HG03558 (cell line): ENCODE data around the gene KDM4C.

Experiments
- ATAC-seq: cut with Tn5 transposase; IDR thresholded peaks from one replicate; pipeline ENCODE4 v1.9.1; 2021; ENCODE audit warnings: moderate number of reproducible peaks; ENCODE audit not compliant: unreplicated experiment; ENCODE audit errors: extremely low read depth

KDM4C gene

DNA sequence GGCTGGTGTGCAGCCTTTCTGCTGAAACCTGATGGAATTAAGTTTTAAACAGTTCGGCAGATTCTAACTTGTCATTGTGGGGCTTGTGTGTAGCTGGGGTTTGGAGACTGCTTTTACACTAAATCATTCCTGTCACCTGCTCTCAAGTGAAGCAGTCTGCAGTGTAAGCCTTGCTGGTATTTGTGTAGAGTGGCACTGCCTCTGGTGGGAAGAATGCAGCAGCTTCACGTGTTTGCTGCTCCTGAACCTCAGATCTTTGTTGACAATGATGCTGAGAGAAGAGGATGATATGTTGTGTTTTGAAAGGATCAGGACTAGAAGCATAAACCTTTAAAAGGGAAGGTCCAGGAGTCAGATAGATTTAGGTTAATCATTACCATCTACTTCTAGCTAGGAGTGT lies 88.1 kb downstream of the KDM4C start:
- ATAC-seq = no peak

DNA sequence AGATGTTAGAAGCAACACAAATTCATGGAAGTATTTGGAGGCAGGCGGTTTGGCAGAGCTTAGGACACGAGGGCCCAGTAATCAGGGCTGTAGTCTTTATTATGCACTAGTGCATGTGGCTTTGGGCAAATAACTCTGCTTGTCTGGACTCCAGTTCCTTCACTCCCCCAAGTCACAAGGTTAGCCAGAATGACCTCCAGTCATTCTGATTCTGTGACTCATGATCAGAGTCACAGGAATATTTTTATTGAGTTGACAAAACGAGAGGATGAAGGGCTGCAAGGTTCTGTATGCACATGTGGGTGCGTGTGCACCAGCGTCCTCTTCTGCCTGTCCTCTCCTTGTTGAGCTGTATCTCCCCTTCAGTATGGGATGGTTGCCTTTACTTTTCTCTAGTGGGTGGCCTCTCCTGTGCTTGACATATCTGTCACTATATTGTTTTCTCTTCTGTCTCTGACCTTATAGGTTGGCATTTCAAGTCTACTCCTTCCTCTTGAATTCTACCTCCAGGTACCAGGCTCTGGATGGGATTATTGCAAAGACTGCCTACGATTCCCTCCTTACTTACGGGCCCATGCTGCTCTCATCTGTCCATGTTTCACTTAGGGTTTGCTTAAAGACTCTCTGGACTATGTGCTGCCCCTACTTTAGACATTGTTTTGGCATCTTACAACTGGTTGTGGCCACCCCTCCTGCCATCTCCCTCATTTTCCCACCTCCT lies 94.6 kb downstream of the KDM4C start:
- no peak for ATAC-seq

- no peak for ATAC-seq
Measured at GRCh38 chr9:6855860-6856259, 98.1 kb downstream of the KDM4C start.

DNA sequence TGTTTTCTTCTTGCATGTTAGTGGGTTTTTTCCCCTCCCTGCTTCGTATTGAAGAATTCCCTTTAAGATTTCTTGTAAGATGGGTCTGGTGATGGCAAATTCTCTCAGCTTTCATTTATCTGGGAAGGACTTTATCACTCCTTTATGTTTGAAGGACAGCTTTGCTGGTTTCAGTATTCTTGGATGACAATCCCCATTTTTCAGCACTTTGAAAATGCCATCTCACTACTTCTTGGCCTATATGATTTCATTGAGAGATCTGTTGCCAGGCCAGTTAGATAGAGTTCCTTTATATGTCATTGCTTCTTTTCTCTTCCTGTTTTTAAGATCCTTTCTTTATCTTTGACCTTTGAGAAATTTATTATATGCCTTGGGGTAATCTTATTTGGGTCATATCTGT lies 106.3 kb downstream of the KDM4C start:
- no peak for ATAC-seq

DNA sequence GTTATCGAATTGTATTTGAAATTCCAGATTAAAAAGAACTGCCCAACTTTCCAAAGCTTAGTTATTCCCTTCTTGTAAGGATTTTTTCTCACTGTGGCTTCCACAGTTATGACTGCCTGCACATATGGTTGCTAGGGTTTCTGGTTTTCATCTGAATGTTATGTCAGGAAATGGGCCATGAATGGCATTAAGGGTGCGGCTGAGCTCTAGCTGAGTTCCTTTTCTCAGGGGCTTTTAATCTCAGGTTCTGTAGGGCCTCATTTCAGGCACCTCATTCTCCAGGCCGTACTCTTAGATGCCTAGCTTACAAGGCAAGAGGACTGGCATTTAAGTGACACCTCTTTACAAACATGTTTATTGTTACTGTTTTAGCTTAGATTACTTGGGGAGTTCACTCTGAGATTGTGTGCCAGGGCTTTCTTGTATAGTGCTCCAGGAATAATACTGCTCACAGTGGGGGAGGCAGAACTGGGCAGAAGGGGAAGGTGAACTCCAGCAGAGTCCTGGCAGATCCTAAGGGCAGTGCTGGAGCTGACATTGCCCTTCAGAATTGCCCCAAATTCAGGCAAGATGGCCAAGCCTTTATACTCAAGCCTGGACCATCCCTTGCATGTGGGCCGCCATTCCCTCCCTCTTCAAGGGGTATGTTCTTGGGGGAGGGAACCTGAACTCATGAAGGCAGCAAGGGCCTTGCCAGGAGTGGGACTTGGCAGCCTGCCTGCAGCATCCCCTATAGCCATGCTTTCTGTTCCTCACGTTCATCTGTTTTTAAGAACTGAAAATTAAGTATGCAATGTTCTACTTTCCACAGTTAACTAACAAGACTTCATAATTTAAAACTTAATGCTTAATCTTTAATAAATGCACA lies 111.5 kb downstream of the KDM4C start:
- no peak for ATAC-seq

- ATAC-seq = no peak
Measured at GRCh38 chr9:6870149-6870548, 112.4 kb downstream of the KDM4C start.

DNA sequence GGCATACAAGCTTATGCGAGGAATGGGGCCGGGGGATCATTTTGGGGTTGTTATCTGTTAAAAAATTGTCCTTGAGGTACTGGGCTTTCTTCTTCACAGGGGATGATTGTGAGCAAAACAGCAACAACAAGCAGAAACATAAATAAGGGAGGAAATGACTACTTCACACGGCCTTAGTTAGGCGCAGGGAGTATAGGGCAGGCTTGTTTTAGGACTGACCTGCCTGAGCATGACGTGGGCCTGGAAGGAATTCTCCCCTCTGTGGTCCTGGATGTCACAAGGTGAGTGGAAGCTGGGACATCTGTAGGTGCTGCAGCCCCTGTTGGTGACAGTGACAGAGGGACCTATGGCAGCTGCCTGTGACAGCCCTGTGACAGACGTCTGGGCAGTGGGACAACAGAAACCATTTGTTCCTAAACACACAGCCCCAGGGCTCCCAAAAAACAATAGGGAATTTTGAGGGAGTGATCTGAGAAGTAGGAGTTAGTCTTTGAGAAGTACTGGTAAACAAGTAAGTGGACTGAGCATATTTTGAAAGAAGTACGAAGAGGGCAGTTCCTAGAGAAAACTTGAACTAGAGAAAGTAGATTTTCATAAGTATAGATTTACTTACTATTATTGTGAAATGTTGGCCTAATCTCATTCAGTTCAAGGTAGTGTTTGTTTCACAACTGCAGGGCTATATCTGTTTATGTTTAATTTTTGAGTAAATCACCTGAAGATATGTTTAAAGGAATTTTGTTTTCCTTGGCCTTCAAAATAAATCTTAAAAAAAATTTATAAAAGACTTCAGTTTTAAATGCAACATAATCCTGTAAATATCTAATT lies 113.1 kb downstream of the KDM4C start:
- no peak for ATAC-seq

DNA sequence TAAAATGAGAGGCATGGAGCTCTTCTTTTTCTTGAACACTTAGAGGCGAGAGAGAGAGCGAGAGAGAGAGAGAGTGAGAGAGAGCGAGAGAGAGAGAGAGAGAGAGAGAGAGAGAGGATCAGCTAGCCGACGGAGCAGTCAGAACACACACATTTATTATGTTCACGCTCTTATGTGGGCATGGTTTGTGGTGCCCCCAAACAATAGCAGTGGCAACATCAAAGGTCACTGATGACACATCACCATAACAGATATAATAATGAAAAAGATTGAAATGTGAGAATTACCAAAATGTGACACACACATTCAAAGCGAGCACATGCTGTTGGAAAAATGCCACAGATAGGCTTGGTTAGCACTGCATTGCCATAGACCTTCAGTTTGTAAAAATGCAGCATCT lies 116.1 kb downstream of the KDM4C start:
- no peak for ATAC-seq

- ATAC-seq = no peak
Measured at GRCh38 chr9:6876195-6876894, 118.6 kb downstream of the KDM4C start.

- no peak for ATAC-seq
Measured at GRCh38 chr9:6877671-6878161, 119.9 kb downstream of the KDM4C start.

DNA sequence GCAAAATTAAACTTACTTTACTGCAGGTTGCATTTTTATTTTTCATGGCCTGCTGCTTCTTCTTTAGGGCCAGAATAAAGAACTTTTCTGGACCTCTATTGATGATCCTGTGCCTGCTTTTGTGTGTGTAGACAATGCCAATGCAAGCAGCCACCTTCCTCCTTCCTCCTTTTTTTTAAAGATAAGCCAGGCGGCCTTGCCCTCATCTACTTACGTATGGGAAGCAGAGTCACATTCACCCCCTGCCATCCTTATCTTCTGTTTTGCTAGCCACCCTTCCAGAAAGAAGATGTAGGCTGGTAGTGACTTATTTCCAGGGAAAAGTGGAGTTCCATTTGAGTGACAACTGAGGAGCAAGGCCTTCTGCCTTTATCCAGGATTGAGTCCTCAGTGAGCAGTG lies 122.9 kb downstream of the KDM4C start:
- ATAC-seq = no peak

DNA sequence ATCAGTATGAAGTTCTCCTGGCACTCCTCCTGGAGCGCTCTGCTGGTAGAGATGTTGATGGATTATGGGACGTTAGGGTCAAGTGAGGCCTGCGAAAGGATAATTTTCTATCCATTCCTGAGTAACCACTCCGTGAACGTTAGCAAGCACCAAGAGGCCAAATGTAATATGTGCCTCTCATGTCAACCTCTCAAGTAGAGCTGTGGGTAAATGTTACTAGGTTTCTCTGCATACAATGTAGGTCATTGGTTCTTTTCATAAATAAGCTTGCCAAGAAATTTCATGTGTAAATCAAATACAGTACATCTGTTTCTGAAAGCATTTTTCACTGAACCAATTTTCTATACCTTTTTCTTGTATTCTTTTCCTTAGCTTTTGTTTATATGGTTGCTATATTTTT lies 126.3 kb downstream of the KDM4C start:
- ATAC-seq = no peak

DNA sequence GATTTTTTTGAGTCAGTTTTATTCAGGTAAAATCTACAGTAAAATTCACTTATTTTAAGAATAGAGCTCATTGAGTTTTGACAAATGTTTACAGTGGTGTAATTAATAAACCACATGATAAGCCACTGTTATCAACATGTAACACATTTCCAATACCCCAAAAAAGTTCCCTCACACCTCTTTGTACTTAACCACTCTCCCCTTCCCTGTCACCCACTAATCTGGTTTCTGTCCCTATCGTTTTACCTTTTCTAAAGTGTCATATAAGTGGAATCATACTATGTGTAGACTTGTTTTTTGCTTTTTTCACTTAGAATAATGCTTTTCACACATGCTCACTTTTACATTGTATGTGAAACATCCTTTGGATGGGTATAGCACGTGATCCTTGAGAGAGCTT lies 127.2 kb downstream of the KDM4C start:
- ATAC-seq = no peak

- no peak for ATAC-seq
Measured at GRCh38 chr9:6887051-6887450, 129.3 kb downstream of the KDM4C start.

GRCh38 chr9:6889868-6890267 lies 132.1 kb downstream of the KDM4C start:
- ATAC-seq = no peak

DNA sequence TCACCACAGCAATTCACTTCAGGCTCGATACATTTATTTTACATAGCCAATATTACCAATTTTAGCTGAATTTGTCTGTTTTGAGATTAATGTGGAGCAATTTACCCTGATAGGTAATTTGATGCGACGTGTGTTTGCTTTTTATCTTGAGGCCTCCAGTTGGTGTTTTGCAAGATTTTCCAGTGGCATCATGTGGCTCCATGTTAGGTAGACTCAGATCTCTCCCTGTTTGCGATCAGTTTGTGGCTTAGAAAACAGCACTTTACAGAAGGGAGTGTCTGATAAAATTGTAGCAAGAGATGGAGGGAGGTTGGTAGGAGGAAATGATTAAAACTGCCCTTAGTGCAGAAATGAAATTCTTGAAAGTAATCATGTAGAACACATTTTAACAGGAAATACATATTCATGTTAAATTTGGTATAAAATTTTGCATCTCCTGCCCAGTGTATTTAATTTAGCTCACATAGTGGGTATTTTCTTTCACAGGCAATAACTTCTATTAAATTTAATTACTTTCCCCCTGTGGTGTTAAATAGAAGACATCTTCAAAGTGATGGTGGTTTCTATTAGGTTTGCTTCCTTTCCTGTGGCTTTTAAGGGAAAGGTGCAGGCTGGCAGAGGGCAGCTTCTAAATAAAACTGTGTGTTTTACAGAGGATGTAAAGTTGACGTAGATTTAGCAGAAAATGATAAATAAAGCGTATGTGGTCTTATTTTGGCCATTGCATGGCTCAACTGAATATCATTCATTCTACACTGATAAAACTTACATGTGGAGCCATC lies 135.8 kb downstream of the KDM4C start:
- peak; percentile 12 for ATAC-seq

DNA sequence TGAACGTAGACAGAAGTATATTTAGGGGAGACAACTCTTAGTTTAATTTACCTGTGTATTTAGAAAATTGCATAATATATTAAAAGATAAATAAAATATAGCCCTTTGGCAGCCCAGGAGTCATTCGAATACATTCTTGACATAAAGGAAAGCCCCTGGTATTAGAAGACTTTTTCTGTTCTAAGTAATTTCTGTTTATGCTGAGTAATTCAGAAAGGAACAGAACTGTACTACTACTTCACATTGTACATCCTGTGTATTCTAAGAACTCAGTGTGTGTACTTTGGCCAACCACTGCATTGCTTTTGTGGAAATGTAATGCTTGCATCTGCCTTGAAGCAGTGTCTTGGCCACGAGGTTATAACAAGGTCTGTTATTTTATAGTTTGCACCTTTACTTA lies 136.4 kb downstream of the KDM4C start:
- peak; percentile 94 for ATAC-seq

DNA sequence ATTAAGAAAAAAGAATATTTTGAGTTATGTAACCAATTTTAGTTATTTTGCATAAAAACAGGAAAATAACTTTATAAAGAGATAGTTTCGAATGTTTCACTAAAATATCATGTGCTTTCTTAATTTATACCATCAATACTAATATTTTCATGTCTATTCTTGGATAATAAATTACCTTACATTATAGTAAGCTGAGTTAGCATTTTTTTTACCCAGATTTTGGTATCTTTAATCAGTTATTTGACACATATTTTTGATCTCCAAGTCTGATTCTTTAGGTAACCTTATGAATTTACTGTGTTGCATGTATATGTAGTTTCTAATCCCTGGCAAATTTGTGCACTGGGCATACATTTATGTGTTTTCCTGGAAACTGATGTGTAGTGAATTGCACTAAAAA lies 138.0 kb downstream of the KDM4C start:
- no peak for ATAC-seq

DNA sequence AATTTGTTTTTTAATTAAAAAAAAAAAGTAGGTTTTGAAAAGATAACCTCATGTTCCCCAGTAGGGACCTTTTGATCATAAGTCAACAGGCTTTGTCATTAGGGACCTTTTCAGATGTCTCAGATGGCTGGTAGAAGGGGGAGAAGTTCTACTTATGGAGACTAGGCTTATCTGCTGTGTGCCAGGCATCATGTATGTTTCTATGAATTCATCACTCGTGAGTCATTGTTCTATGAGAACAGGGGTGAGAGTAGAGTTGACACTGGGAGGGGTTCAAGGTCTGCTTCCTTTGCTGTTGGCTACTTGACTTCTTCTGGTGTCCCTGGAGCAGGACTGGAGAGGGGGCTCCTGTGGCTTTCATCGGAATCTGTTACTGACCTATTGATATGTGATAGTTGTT lies 138.8 kb downstream of the KDM4C start:
- ATAC-seq = no peak
